PC-9 (cell line): ENCODE results near the gene SUSD2. TPM values are rescaled to one million over a fixed set of nuclear protein-coding genes. Genes with fewer than 3 reads are reported as not detected.

ENCODE experiments used
- BruUV-seq: library from RNA; stranded (reverse); fragments of 400-500 nt; replicated peaks from 2 replicates; lab custom pipeline; 2021; lab: Mats Ljungman, UMichigan
- CTCF ChIA-PET: fragments of 300-600 bp; sonication (Branson Sonifier 250); formaldehyde crosslinking; loops from one replicate; lab custom pipeline; 2022; ENCODE audit warnings: antibody characterized with exemption; lab: Charles Lee
- POLR2A ChIA-PET: fragments of 300-600 bp; sonication (Branson Sonifier 250); formaldehyde crosslinking; loops from one replicate; lab custom pipeline; 2022; ENCODE audit warnings: antibody characterized with exemption; ENCODE audit not compliant: unreplicated experiment; lab: Charles Lee
- DNase-seq, 2 experiments: peaks; one replicate each; pipeline versions ENCODE4 v3.0.0 to v3.0.0-alpha.2; 2015 to 2022; ENCODE audit warnings: mixed read lengths in 1 of 2
- H2AFZ ChIP-seq: fragments of 200-600 bp; sonication (generic); 2 replicates; pipeline ENCODE4 v1.8.1; 2017; ENCODE audit warnings: antibody characterized with exemption
- H3F3A ChIP-seq: fragments of 200-600 bp; sonication (generic); 2 replicates; pipeline ENCODE4 v1.8.1; 2017; ENCODE audit warnings: antibody characterized with exemption, mild to moderate bottlenecking, low read depth; ENCODE audit not compliant: insufficient read depth
- H3K27ac ChIP-seq: fragments of 200-600 bp; sonication (generic); 2 replicates; pipeline ENCODE4 v1.6.1; 2016; ENCODE audit warnings: mixed run types
- H3K27me3 ChIP-seq: fragments of 200-600 bp; sonication (generic); 2 replicates; pipeline ENCODE4 v1.6.1; 2016; ENCODE audit warnings: low read depth, mixed run types; ENCODE audit not compliant: insufficient read depth
- H3K36me3 ChIP-seq: fragments of 200-600 bp; sonication (generic); 2 replicates; pipeline ENCODE4 v1.6.1; 2016; ENCODE audit warnings: low read depth, mixed run types
- H3K4me1 ChIP-seq: fragments of 200-600 bp; sonication (generic); replicated peaks from 2 replicates; pipeline ENCODE4 v1.6.1; 2016; ENCODE audit warnings: mixed run types; ENCODE audit not compliant: insufficient read depth
- H3K4me2 ChIP-seq: fragments of 200-600 bp; sonication (generic); 2 replicates; pipeline ENCODE4 v1.6.1; 2017; ENCODE audit warnings: mixed run types
- H3K4me3 ChIP-seq: fragments of 200-600 bp; sonication (generic); 2 replicates; pipeline ENCODE4 v1.6.1; 2016; ENCODE audit warnings: mixed run types
- H3K79me2 ChIP-seq: fragments of 200-600 bp; sonication (generic); 2 replicates; pipeline ENCODE4 v1.6.1; 2017; ENCODE audit warnings: low read depth, mixed run types
- H3K9me2 ChIP-seq: fragments of 200-600 bp; sonication (generic); 2 replicates; pipeline ENCODE4 v1.8.1; 2017; ENCODE audit warnings: mild to moderate bottlenecking; ENCODE audit not compliant: insufficient read depth
- H3K9me3 ChIP-seq: fragments of 200-600 bp; sonication (generic); 2 replicates; pipeline ENCODE4 v1.8.1; 2016; ENCODE audit warnings: low read depth; ENCODE audit not compliant: insufficient read depth
- H4K20me1 ChIP-seq: fragments of 200-600 bp; sonication (generic); 2 replicates; pipeline ENCODE4 v1.8.1; 2017; ENCODE audit not compliant: insufficient read depth
- EZH2 ChIP-seq: fragments of 200-600 bp; sonication (generic); IDR thresholded peaks from 2 replicates; pipeline ENCODE4 v1.8.0; 2017; ENCODE audit warnings: antibody characterized with exemption, low read depth
- intact Hi-C: fragments of 100-400 bp; cut with micrococcal nuclease; formaldehyde crosslinking; loops from one replicate; pipeline ENCODE4 v1.10.0; 2022; ENCODE audit not compliant: unreplicated experiment
- total RNA-seq: library from RNA; stranded (reverse); gene quantifications from 2 replicates; pipeline ENCODE4 v1.2.3, GENCODE V29; 2021
- TF ChIP-seq, protein P1 (sequence below): fragments of 200-600 bp; sonication (generic); conservative IDR thresholded peaks from 2 replicates; pipeline ENCODE4 v1.6.1; 2017; ENCODE audit warnings: mixed run types, antibody characterized with exemption, mild to moderate bottlenecking, moderate library complexity

Gene SUSD2
- total RNA-seq, 1 experiment from 2014 or later: 5.5 TPM

DNA sequence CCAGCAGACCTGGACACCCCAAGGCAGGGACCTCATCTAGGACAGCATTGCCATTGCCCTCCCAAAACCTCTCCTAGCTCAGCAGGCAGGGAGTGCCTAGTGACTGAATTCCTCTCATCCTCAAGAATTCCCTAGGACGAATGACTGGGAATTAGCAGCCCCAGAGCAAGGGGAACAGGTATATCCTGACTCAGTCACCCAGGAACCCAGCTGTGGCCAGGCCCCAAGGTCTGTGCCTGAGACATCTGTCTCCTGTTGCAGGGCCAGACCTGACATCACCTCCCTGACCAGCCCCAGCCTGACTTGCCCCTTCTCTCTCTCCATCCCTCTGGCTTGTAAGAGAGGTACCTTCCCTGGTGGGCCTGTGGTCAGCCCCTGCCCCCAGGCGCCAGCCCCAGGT lies 39.0 kb upstream of the SUSD2 start:
- TF ChIP-seq EZH2: no peak
- TF ChIP-seq, protein P1, sequence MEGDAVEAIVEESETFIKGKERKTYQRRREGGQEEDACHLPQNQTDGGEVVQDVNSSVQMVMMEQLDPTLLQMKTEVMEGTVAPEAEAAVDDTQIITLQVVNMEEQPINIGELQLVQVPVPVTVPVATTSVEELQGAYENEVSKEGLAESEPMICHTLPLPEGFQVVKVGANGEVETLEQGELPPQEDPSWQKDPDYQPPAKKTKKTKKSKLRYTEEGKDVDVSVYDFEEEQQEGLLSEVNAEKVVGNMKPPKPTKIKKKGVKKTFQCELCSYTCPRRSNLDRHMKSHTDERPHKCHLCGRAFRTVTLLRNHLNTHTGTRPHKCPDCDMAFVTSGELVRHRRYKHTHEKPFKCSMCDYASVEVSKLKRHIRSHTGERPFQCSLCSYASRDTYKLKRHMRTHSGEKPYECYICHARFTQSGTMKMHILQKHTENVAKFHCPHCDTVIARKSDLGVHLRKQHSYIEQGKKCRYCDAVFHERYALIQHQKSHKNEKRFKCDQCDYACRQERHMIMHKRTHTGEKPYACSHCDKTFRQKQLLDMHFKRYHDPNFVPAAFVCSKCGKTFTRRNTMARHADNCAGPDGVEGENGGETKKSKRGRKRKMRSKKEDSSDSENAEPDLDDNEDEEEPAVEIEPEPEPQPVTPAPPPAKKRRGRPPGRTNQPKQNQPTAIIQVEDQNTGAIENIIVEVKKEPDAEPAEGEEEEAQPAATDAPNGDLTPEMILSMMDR: no peak
- Histone ChIP-seq H3F3A (peaks cover 24% of the 10 kb centered on the region), H3K27ac (no peak overlapping the region), H3K4me3 (no peak overlapping the region), H3K4me1 (peaks cover 52% of the 10 kb centered on the region), H3K79me2 (no peaks in the 10 kb centered on the region), H3K9me3 (no peaks in the 10 kb centered on the region), H3K27me3 (no peaks in the 10 kb centered on the region), H3K36me3 (no peaks in the 10 kb centered on the region), H3K4me2 (0 out of 2 replicates have a peak overlapping the region, but pooled peaks have one; percentile 3), H4K20me1 (no peaks in the 10 kb centered on the region), H3K9me2 (no peaks in the 10 kb centered on the region), H2AFZ (no peak overlapping the region)
- no peak for DNase-seq
- intact Hi-C loops: no loop called here
- POLR2A ChIA-PET: interaction anchor here (0.7 kb wide), 1 partner anchor 279 kb away, joined by 3 read pairs; no protein-coding TSS in a partner anchor
- no TSS peak for BruUV-seq
- CTCF ChIA-PET: interaction anchor here (0.6 kb wide), 1 partner anchor 14 kb away, joined by 3 read pairs; no protein-coding TSS in a partner anchor

GRCh38 chr22:24142831-24143230 lies 38.5 kb upstream of the SUSD2 start:
- TF ChIP-seq, protein P1: no peak
- TF ChIP-seq EZH2: no peak

DNA sequence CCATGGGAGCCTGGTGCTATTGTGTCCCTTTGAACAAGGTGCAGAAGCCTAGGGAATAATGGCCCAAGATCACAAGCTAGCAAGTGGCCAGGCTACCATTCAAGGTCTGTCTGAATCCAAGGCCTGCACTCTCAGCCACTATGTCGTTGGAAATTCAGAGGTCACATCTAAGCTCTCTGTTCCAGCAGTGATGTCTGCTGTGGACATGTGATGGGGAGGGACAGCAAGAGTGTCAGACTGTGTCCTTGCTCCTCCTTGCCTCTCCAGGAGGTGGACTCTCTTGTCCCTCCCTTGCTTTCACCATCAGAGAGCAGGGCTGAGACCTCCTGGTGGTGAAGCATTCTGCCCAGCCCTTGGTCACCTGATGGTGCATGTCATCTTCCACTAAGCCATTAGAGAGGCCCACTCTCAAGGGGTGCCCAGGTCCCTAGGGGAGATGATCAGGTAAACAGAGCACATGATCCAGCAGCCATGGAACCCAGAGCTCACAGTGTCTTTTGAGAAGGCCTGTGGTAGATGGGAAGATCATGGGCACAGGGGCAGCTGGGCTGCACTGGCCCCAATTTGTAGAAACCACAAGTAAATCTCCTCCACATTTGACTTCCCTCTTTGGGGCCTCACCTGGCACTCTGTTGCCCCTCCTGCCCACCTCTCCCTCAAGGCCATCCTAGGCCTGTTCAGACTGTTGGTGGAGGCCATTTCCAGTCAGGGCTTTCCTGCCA lies 37.1 kb upstream of the SUSD2 start:
- no peak overlapping the region for H2AFZ ChIP-seq
- H3K36me3 ChIP-seq: no peaks in the 10 kb centered on the region
- no peaks in the 10 kb centered on the region for H3K79me2 ChIP-seq
- H3K4me2 ChIP-seq: no peak overlapping the region
- no peak overlapping the region for H3K4me3 ChIP-seq
- intact Hi-C loops: no loop called here
- peaks cover 52% of the 10 kb centered on the region for H3K4me1 ChIP-seq
- ChIA-PET CTCF (no interaction called here), POLR2A (no interaction called here)
- peaks cover 29% of the 10 kb centered on the region for H3F3A ChIP-seq
- no peaks in the 10 kb centered on the region for H3K9me3 ChIP-seq
- no peaks in the 10 kb centered on the region for H4K20me1 ChIP-seq
- H3K27me3 ChIP-seq: no peaks in the 10 kb centered on the region
- TF ChIP-seq, protein P1: no peak
- TF ChIP-seq EZH2: no peak
- no peak for DNase-seq
- BruUV-seq: no TSS peak
- no peak overlapping the region for H3K27ac ChIP-seq
- H3K9me2 ChIP-seq: no peaks in the 10 kb centered on the region

More at GRCh38 chr22:24142831-24143230, 38.5 kb upstream of the SUSD2 start:
- H3K36me3 ChIP-seq: no peaks in the 10 kb centered on the region
- H3K4me1 ChIP-seq: peaks cover 58% of the 10 kb centered on the region
- BruUV-seq: no TSS peak
- peaks cover 29% of the 10 kb centered on the region for H3F3A ChIP-seq
- no peak overlapping the region for H3K4me2 ChIP-seq
- ChIA-PET POLR2A (no interaction called here), CTCF (interaction anchor here (0.7 kb wide), 1 partner anchor 456 kb away, joined by 4 read pairs; no protein-coding TSS in a partner anchor)
- no peaks in the 10 kb centered on the region for H3K9me3 ChIP-seq
- H3K27me3 ChIP-seq: no peaks in the 10 kb centered on the region
- intact Hi-C loops: no loop called here
- no peaks in the 10 kb centered on the region for H3K9me2 ChIP-seq
- H2AFZ ChIP-seq: no peak overlapping the region
- no peak for DNase-seq
- no peak overlapping the region for H3K27ac ChIP-seq
- H4K20me1 ChIP-seq: no peaks in the 10 kb centered on the region
- no peaks in the 10 kb centered on the region for H3K79me2 ChIP-seq
- no peak overlapping the region for H3K4me3 ChIP-seq
